Caco-2 (cell line): Measurements from ENCODE around the gene RBBP4. TPM values are rescaled to one million over a fixed set of nuclear protein-coding genes. Genes with fewer than 3 reads are reported as not detected.

Source experiments
- BruUV-seq: library from RNA; stranded (reverse); fragments of 400-500 nt; replicated peaks from 2 replicates; lab custom pipeline; 2021; lab: Mats Ljungman, UMichigan
- CTCF ChIA-PET: fragments of 300-600 bp; sonication (Branson Sonifier 250); formaldehyde crosslinking; loops from one replicate; lab custom pipeline; 2022; ENCODE audit warnings: antibody characterized with exemption; lab: Charles Lee
- POLR2A ChIA-PET: fragments of 300-600 bp; sonication (Branson Sonifier 250); formaldehyde crosslinking; loops from one replicate; lab custom pipeline; 2022; ENCODE audit warnings: antibody characterized with exemption; lab: Charles Lee
- DNase-seq, 2 experiments: peaks; one replicate each; pipeline versions ENCODE4 v3.0.0 to v3.0.0-alpha.2; 2020 to 2022
- H3K27me3 ChIP-seq: replicated peaks from 2 replicates; pipeline ENCODE4 v1.6.0; 2011; ENCODE audit warnings: low read length; ENCODE audit not compliant: control insufficient read depth, insufficient read depth
- H3K36me3 ChIP-seq: 2 replicates; pipeline ENCODE4 v1.5.1; 2011; ENCODE audit warnings: low read length; ENCODE audit not compliant: control insufficient read depth, insufficient read depth
- H3K4me1 ChIP-seq: fragments of 250-450 bp; sonication (Bioruptor Pico); 2 replicates; pipeline ENCODE4 v1.5.1; 2020; ENCODE audit warnings: mild to moderate bottlenecking
- H3K4me3 ChIP-seq: 2 replicates; pipeline ENCODE4 v1.5.1; 2011; ENCODE audit warnings: low read depth, mild to moderate bottlenecking, control low read depth, low read length
- H3K9me3 ChIP-seq: fragments of 250-450 bp; sonication (Bioruptor Pico); 2 replicates; pipeline ENCODE4 v1.5.1; 2020; ENCODE audit warnings: mild to moderate bottlenecking, moderate library complexity
- H3K27ac Mint-ChIP-seq: one replicate; pipeline ENCODE4 v1.8.0; 2022; ENCODE audit warnings: mixed read lengths; ENCODE audit not compliant: unreplicated experiment
- H3K27me3 Mint-ChIP-seq: one replicate; pipeline ENCODE4 v1.8.0; 2022; ENCODE audit warnings: mixed read lengths; ENCODE audit not compliant: insufficient read depth, unreplicated experiment
- H3K36me3 Mint-ChIP-seq: one replicate; pipeline ENCODE4 v1.8.0; 2022; ENCODE audit warnings: mild to moderate bottlenecking, mixed read lengths; ENCODE audit not compliant: insufficient read depth, unreplicated experiment
- H3K4me1 Mint-ChIP-seq: one replicate; pipeline ENCODE4 v1.8.0; 2022; ENCODE audit warnings: low read depth, mixed read lengths; ENCODE audit not compliant: unreplicated experiment
- H3K4me3 Mint-ChIP-seq: one replicate; pipeline ENCODE4 v1.8.0; 2022; ENCODE audit warnings: mild to moderate bottlenecking, moderate library complexity, mixed read lengths; ENCODE audit not compliant: unreplicated experiment
- H3K9me3 Mint-ChIP-seq: one replicate; pipeline ENCODE4 v1.8.0; 2022; ENCODE audit warnings: mixed read lengths; ENCODE audit not compliant: unreplicated experiment
- intact Hi-C: fragments of 100-400 bp; cut with micrococcal nuclease; formaldehyde crosslinking; loops from one replicate; pipeline ENCODE4 v1.10.0; 2022; ENCODE audit not compliant: unreplicated experiment
- total RNA-seq: library from RNA; stranded (reverse); gene quantifications from 2 replicates; pipeline ENCODE4 v1.2.3, GENCODE V29; 2022
- TF ChIP-seq, protein P1 (sequence below), 2 experiments: fragments of 200-600 bp in 1 of 2; IDR thresholded peaks; 1 replicate in 1 of 2; 2 replicates in 1 of 2; pipeline versions ENCODE4 v1.5.1 to v1.8.0; 2011 to 2022; ENCODE audit warnings: antibody characterized with exemption in 1 of 2, control low read depth in 1 of 2, inconsistent platforms in 1 of 2, low read depth in 1 of 2, low read length in 1 of 2, mild to moderate bottlenecking in 1 of 2, moderate library complexity in 1 of 2; ENCODE audit not compliant: insufficient read depth in 1 of 2, severe bottlenecking in 1 of 2, unreplicated experiment in 1 of 2

RBBP4 gene
- total RNA-seq, 1 experiment from 2014 or later = 179 TPM

DNA sequence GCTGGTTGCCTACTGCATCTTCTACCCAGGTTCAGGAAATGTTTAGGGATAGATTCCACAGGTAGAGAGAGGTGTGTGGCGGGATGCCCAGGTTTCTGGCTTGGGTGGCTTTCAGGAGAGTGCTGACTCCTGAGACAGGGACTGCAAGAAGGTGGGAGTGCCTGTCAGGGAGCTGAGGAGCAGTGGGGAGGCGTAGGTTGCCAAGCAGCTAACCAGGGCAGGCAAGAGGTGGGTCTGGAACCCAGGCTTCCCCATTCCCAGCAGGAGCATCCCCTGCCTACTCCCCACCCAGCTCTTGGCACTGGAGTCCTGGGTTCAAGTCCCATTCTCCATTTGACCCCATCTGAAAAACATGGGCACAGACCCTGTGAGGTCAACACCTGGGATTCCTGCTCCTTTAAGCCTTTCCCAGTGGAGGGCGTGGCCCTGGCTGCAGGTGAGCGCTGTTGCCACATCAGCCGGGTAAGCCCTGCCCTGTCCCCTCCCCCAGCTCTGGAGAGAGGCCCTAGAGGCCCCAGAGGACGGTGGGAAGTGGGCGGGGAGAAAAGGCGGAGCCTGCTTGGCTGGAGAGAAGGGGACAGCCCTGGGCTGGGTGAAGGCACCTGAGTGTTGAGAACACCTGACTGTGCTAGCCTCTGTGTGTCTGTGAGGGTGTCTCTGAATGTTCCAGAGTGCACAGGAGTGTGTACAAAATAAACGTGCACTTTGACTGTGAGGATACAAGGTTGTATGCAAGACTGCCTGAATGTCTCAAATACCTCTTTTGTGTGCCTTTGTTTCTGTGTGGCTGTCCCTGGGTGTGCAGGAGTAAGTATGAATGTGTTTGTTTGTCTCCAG, 65.5 kb downstream of the RBBP4 start:
- Mint-ChIP-seq H3K36me3 (no peaks in the 10 kb centered on the region), H3K4me3 (no peak overlapping the region), H3K9me3 (no peaks in the 10 kb centered on the region), H3K4me1 (peaks cover 8% of the 10 kb centered on the region), H3K27me3 (no peaks in the 10 kb centered on the region), H3K27ac (peak overlapping the region; percentile 84)
- ChIA-PET CTCF (no interaction called here), POLR2A (interaction anchor here (0.8 kb wide), 1 partner anchor 13 kb away, joined by 3 read pairs; no protein-coding TSS in a partner anchor)
- H3K4me3 ChIP-seq = no peak overlapping the region; the same call in 1 of the 2 replicates
- no peaks in the 10 kb centered on the region for H3K9me3 ChIP-seq
- intact Hi-C loops = loop anchor here (1.0 to 2.0 kb wide), 2 partner anchors 20 to 44 kb away; no protein-coding TSS in a partner anchor
- TF ChIP-seq, protein P1, sequence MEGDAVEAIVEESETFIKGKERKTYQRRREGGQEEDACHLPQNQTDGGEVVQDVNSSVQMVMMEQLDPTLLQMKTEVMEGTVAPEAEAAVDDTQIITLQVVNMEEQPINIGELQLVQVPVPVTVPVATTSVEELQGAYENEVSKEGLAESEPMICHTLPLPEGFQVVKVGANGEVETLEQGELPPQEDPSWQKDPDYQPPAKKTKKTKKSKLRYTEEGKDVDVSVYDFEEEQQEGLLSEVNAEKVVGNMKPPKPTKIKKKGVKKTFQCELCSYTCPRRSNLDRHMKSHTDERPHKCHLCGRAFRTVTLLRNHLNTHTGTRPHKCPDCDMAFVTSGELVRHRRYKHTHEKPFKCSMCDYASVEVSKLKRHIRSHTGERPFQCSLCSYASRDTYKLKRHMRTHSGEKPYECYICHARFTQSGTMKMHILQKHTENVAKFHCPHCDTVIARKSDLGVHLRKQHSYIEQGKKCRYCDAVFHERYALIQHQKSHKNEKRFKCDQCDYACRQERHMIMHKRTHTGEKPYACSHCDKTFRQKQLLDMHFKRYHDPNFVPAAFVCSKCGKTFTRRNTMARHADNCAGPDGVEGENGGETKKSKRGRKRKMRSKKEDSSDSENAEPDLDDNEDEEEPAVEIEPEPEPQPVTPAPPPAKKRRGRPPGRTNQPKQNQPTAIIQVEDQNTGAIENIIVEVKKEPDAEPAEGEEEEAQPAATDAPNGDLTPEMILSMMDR (IDR thresholded peaks at IDR 0.05; ENCODE audit: insufficient read depth in 1 of 2, low read depth in 1 of 2, low read length in 1 of 2, severe bottlenecking in 1 of 2, unreplicated experiment in 1 of 2) = no peak
- BruUV-seq = no TSS peak
- H3K4me1 ChIP-seq = peaks cover 18% of the 10 kb centered on the region
- peak; percentile 96 to 97 for DNase-seq
- H3K27me3 ChIP-seq = no peaks in the 10 kb centered on the region
- no peaks in the 10 kb centered on the region for H3K36me3 ChIP-seq

DNA sequence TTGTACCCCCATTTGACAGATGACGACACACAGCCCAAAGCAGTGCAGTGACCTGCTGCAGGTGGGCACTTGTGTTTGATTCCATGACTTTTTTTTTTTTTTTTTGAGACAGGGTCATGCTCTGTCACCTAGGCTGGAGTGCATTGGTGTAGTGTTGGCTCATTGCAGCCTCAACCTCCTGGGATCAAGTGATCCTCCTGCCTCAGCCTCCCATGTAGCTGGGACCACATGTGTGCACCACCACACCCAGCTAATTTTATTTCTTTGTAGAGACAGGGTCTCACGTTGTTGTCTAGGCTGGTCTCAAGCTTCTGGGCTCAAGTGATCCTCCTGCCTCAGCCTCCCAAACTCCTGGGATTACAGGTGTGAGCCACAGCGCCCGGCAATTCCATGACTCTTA, 66.5 kb downstream of the RBBP4 start:
- BruUV-seq = no TSS peak
- CTCF ChIA-PET = interaction anchor here (0.6 kb wide), 1 partner anchor 236 kb away, joined by 3 read pairs; no protein-coding TSS in a partner anchor
- intact Hi-C loops = loop anchor here (2.0 kb wide), 1 partner anchor 19 kb away; no protein-coding TSS in a partner anchor

DNA sequence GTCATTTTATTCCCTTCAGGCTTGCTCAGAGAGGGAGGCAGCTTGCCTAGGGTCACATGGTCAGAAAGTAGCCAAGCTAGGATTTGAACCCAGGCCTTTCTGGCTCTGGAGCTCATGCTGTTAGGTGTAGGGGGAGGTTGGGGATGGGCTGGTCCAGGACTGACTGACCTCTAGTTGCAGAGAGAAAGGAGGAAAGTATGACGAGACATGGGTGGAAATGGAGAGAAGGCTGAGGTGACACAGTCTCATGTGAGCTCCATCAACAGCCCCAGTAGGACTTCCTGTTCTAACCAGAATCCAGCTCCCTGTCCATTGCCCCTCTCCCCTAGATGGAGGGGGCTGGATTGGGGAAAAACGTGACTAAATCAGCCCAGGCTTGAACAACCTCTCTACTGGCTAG, 67.0 kb downstream of the RBBP4 start:
- TF ChIP-seq, protein P1 (IDR thresholded peaks at IDR 0.05; ENCODE audit: insufficient read depth in 1 of 2, low read depth in 1 of 2, low read length in 1 of 2, severe bottlenecking in 1 of 2, unreplicated experiment in 1 of 2) = no peak
- no peak for DNase-seq
- BruUV-seq = no TSS peak
- no peaks in the 10 kb centered on the region for H3K36me3 Mint-ChIP-seq
- H3K4me1 Mint-ChIP-seq = peaks cover 8% of the 10 kb centered on the region
- no peaks in the 10 kb centered on the region for H3K27me3 Mint-ChIP-seq
- no peak overlapping the region for H3K27ac Mint-ChIP-seq
- CTCF ChIA-PET = interaction anchor here (0.6 kb wide), 1 partner anchor 235 kb away, joined by 3 read pairs; no protein-coding TSS in a partner anchor
- intact Hi-C loops = no loop called here
- no peak overlapping the region for H3K4me3 Mint-ChIP-seq
- no peaks in the 10 kb centered on the region for H3K9me3 ChIP-seq
- H3K4me3 ChIP-seq = no peak overlapping the region
- H3K9me3 Mint-ChIP-seq = no peaks in the 10 kb centered on the region
- no peaks in the 10 kb centered on the region for H3K27me3 ChIP-seq
- no peaks in the 10 kb centered on the region for H3K36me3 ChIP-seq
- POLR2A ChIA-PET = no interaction called here
- peaks cover 18% of the 10 kb centered on the region for H3K4me1 ChIP-seq

More for the DNA sequence above, 66.5 kb downstream of the RBBP4 start:
- H3K27me3 ChIP-seq = no peaks in the 10 kb centered on the region
- no peaks in the 10 kb centered on the region for H3K27me3 Mint-ChIP-seq
- DNase-seq = no peak
- peaks cover 8% of the 10 kb centered on the region for H3K4me1 Mint-ChIP-seq
- POLR2A ChIA-PET = interaction anchor here (0.6 kb wide), 1 partner anchor 64 kb away, joined by 6 read pairs; no protein-coding TSS in a partner anchor
- no peaks in the 10 kb centered on the region for H3K36me3 Mint-ChIP-seq
- no peak overlapping the region for H3K4me3 Mint-ChIP-seq
- TF ChIP-seq, protein P1 (IDR thresholded peaks at IDR 0.05; ENCODE audit: insufficient read depth in 1 of 2, low read depth in 1 of 2, low read length in 1 of 2, severe bottlenecking in 1 of 2, unreplicated experiment in 1 of 2) = no peak
- no peaks in the 10 kb centered on the region for H3K36me3 ChIP-seq
- H3K27ac Mint-ChIP-seq = peak overlapping the region; percentile 61
- no peaks in the 10 kb centered on the region for H3K9me3 ChIP-seq
- no peaks in the 10 kb centered on the region for H3K9me3 Mint-ChIP-seq
- no peak overlapping the region for H3K4me3 ChIP-seq
- H3K4me1 ChIP-seq = peaks cover 18% of the 10 kb centered on the region
